ENCODE data around the gene COX5B.

Gene COX5B

GRCh38 chr2:97662895-97663625 lies 17.2 kb downstream of the COX5B start:
- ChIA-PET CTCF (interaction anchor here (1.1 to 8.8 kb wide), 6 partner anchors 9 to 72 kb away, joined by 3 to 111 read pairs (median 4); partner anchors contain the start of gene COX5B), POLR2A (interaction anchor here (0.7 to 5.3 kb wide), 3 partner anchors 10 to 16 kb away, joined by 5 to 51 read pairs (median 13); partner anchors contain the start of gene COX5B)
- Histone ChIP-seq H3K36me3 (ENCODE audit: control insufficient read depth in 4 of 4, insufficient read depth in 4 of 4, low read length in 3 of 4) (peaks cover 3 to 23% (median 17%) of the 10 kb centered on the region in 4 experiments), H3K4me3 (ENCODE audit: control insufficient read depth in 1 of 7, extremely low read depth in 1 of 7, insufficient read depth in 4 of 7, low read depth in 2 of 7, low read length in 6 of 7) (peak overlapping the region; percentile 72 to 95 (median 77)), H3K27me3 (replicated peaks in 2 of 5; ENCODE audit: control insufficient read depth in 4 of 5, insufficient read depth in 5 of 5, low read length in 4 of 5) (no peaks in the 10 kb centered on the region), H3K4me1 (ENCODE audit: control extremely low read depth in 1 of 4, control insufficient read depth in 4 of 4, insufficient read depth in 4 of 4, low read length in 3 of 4) (peaks cover 3 to 36% (median 32%) of the 10 kb centered on the region in 4 experiments), H3K9me3 (ENCODE audit: control extremely low read depth in 1 of 5, control insufficient read depth in 4 of 5, insufficient read depth in 2 of 5, low read depth in 1 of 5, low read length in 4 of 5) (no peaks in the 10 kb centered on the region), H3K27ac (ENCODE audit: insufficient read depth in 1 of 2, low read depth in 1 of 2, low read length in 2 of 2, poor library complexity in 1 of 2, severe bottlenecking in 2 of 2) (peak overlapping the region; percentile 27 to 86)
- peak; percentile 73 to 87 (median 87) for DNase-seq
- under 1% methylated on average over 24 of the region's 24 CpGs for WGBS (ENCODE audit: insufficient coverage)

- CTCF ChIA-PET = interaction anchor here (1.0 to 8.8 kb wide), 11 partner anchors 9 to 78 kb away, joined by 3 to 111 read pairs (median 4); partner anchors contain the start of gene COX5B
- Histone ChIP-seq H3K4me1 (ENCODE audit: control extremely low read depth in 1 of 4, control insufficient read depth in 4 of 4, insufficient read depth in 4 of 4, low read length in 3 of 4) (peaks cover 3 to 36% (median 32%) of the 10 kb centered on the region in 4 experiments), H3K27me3 (replicated peaks in 2 of 5; ENCODE audit: control insufficient read depth in 4 of 5, insufficient read depth in 5 of 5, low read length in 4 of 5) (no peaks in the 10 kb centered on the region), H3K27ac (ENCODE audit: insufficient read depth in 1 of 2, low read depth in 1 of 2, low read length in 2 of 2, poor library complexity in 1 of 2, severe bottlenecking in 2 of 2) (peak overlapping the region; percentile 27 to 86), H3K36me3 (ENCODE audit: control insufficient read depth in 4 of 4, insufficient read depth in 4 of 4, low read length in 3 of 4) (peaks cover 0 to 18% (median 12%) of the 10 kb centered on the region in 4 experiments), H3K4me3 (ENCODE audit: control insufficient read depth in 1 of 7, extremely low read depth in 1 of 7, insufficient read depth in 4 of 7, low read depth in 2 of 7, low read length in 6 of 7) (peak overlapping the region; percentile 72 to 95 (median 77)), H3K9me3 (ENCODE audit: control extremely low read depth in 1 of 5, control insufficient read depth in 4 of 5, insufficient read depth in 2 of 5, low read depth in 1 of 5, low read length in 4 of 5) (no peaks in the 10 kb centered on the region)
- POLR2A ChIA-PET = interaction anchor here (1.0 to 5.3 kb wide), 5 partner anchors 9 to 37 kb away, joined by 3 to 51 read pairs (median 10); partner anchors contain the start of gene COX5B
- no peak for DNase-seq
- under 1% methylated on average over 32 of the region's 46 CpGs for WGBS (ENCODE audit: insufficient coverage)
Measured at GRCh38 chr2:97663626-97663961, 17.7 kb downstream of the COX5B start.

- WGBS (ENCODE audit: insufficient coverage) = 0% methylated on average over 50 of the region's 60 CpGs
- peak; percentile 98 to 99 (median 99) for DNase-seq
- ChIA-PET POLR2A (interaction anchor here (0.7 to 5.3 kb wide), 6 partner anchors 9 to 36 kb away, joined by 3 to 51 read pairs (median 6); partner anchors contain the start of gene COX5B), CTCF (interaction anchor here (0.7 to 8.8 kb wide), 13 partner anchors 9 to 79 kb away, joined by 3 to 111 read pairs (median 4); partner anchors contain the start of gene COX5B)
- Histone ChIP-seq H3K4me1 (ENCODE audit: control extremely low read depth in 1 of 4, control insufficient read depth in 4 of 4, insufficient read depth in 4 of 4, low read length in 3 of 4) (peaks cover 3 to 36% (median 32%) of the 10 kb centered on the region in 4 experiments), H3K36me3 (ENCODE audit: control insufficient read depth in 4 of 4, insufficient read depth in 4 of 4, low read length in 3 of 4) (peaks cover 0 to 13% (median 8%) of the 10 kb centered on the region in 4 experiments), H3K9me3 (ENCODE audit: control extremely low read depth in 1 of 5, control insufficient read depth in 4 of 5, insufficient read depth in 2 of 5, low read depth in 1 of 5, low read length in 4 of 5) (no peaks in the 10 kb centered on the region), H3K27me3 (replicated peaks in 2 of 5; ENCODE audit: control insufficient read depth in 4 of 5, insufficient read depth in 5 of 5, low read length in 4 of 5) (no peaks in the 10 kb centered on the region), H3K27ac (ENCODE audit: insufficient read depth in 1 of 2, low read depth in 1 of 2, low read length in 2 of 2, poor library complexity in 1 of 2, severe bottlenecking in 2 of 2) (peak within 1 kb of the TSS; percentile 91 to 98), H3K4me3 (ENCODE audit: control insufficient read depth in 1 of 7, extremely low read depth in 1 of 7, insufficient read depth in 4 of 7, low read depth in 2 of 7, low read length in 6 of 7) (peak within 1 kb of the TSS; percentile 72 to 95 (median 77))
Measured at GRCh38 chr2:97663962-97664635, 18.2 kb downstream of the COX5B start, which contains the start of gene ACTR1B. ACTR1B (minus strand) TSS chr2:97664044; CDS start chr2:97663890, 154 bp downstream.

GRCh38 chr2:97664636-97664970 lies 18.7 kb downstream of the COX5B start:
- 4% methylated on average over 20 of the region's 21 CpGs for WGBS (ENCODE audit: insufficient coverage)
- Histone ChIP-seq H3K36me3 (ENCODE audit: control insufficient read depth in 4 of 4, insufficient read depth in 4 of 4, low read length in 3 of 4) (peaks cover 0 to 9% (median 4%) of the 10 kb centered on the region in 4 experiments), H3K4me1 (ENCODE audit: control extremely low read depth in 1 of 4, control insufficient read depth in 4 of 4, insufficient read depth in 4 of 4, low read length in 3 of 4) (peaks cover 3 to 36% (median 32%) of the 10 kb centered on the region in 4 experiments), H3K27me3 (replicated peaks in 2 of 5; ENCODE audit: control insufficient read depth in 4 of 5, insufficient read depth in 5 of 5, low read length in 4 of 5) (no peaks in the 10 kb centered on the region), H3K9me3 (ENCODE audit: control extremely low read depth in 1 of 5, control insufficient read depth in 4 of 5, insufficient read depth in 2 of 5, low read depth in 1 of 5, low read length in 4 of 5) (no peaks in the 10 kb centered on the region), H3K27ac (ENCODE audit: insufficient read depth in 1 of 2, low read depth in 1 of 2, low read length in 2 of 2, poor library complexity in 1 of 2, severe bottlenecking in 2 of 2) (peak overlapping the region; percentile 91 to 98), H3K4me3 (ENCODE audit: control insufficient read depth in 1 of 7, extremely low read depth in 1 of 7, insufficient read depth in 4 of 7, low read depth in 2 of 7, low read length in 6 of 7) (peak overlapping the region; percentile 59 to 95 (median 76))
- no peak for DNase-seq
- CTCF ChIA-PET = interaction anchor here (0.7 to 8.8 kb wide), 14 partner anchors 9 to 79 kb away, joined by 3 to 111 read pairs (median 4); partner anchors contain the start of gene COX5B
- POLR2A ChIA-PET = interaction anchor here (0.7 to 5.3 kb wide), 6 partner anchors 8 to 36 kb away, joined by 3 to 51 read pairs (median 6); partner anchors contain the start of gene COX5B

- Histone ChIP-seq H3K36me3 (ENCODE audit: control insufficient read depth in 4 of 4, insufficient read depth in 4 of 4, low read length in 3 of 4) (no peaks in the 10 kb centered on the region), H3K4me3 (ENCODE audit: control insufficient read depth in 1 of 7, extremely low read depth in 1 of 7, insufficient read depth in 4 of 7, low read depth in 2 of 7, low read length in 6 of 7) (no peak within 1 kb of the TSS), H3K27ac (ENCODE audit: insufficient read depth in 1 of 2, low read depth in 1 of 2, low read length in 2 of 2, poor library complexity in 1 of 2, severe bottlenecking in 2 of 2) (no peak within 1 kb of the TSS), H3K9me3 (ENCODE audit: control extremely low read depth in 1 of 5, control insufficient read depth in 4 of 5, insufficient read depth in 2 of 5, low read depth in 1 of 5, low read length in 4 of 5) (no peaks in the 10 kb centered on the region), H3K4me1 (ENCODE audit: control extremely low read depth in 1 of 4, control insufficient read depth in 4 of 4, insufficient read depth in 4 of 4, low read length in 3 of 4) (peaks cover 4 to 25% (median 23%) of the 10 kb centered on the region in 4 experiments), H3K27me3 (replicated peaks in 2 of 5; ENCODE audit: control insufficient read depth in 4 of 5, insufficient read depth in 5 of 5, low read length in 4 of 5) (no peaks in the 10 kb centered on the region)
- DNase-seq = no peak
- 97% methylated on average over 5 of the region's 6 CpGs for WGBS (ENCODE audit: insufficient coverage)
- POLR2A ChIA-PET = no interaction called here
- CTCF ChIA-PET = interaction anchor here (1.4 to 1.6 kb wide), 2 partner anchors 27 to 30 kb away, joined by 6 to 8 read pairs; no protein-coding TSS in a partner anchor
Measured at GRCh38 chr2:97669448-97669847, 23.6 kb downstream of the COX5B start, which contains the start of gene C2orf92. C2orf92 (plus strand) TSS chr2:97669713; CDS start chr2:97669789, 76 bp downstream.

GRCh38 chr2:97670471-97670870 lies 24.6 kb downstream of the COX5B start:
- Histone ChIP-seq H3K36me3 (ENCODE audit: control insufficient read depth in 4 of 4, insufficient read depth in 4 of 4, low read length in 3 of 4) (no peaks in the 10 kb centered on the region), H3K4me3 (ENCODE audit: control insufficient read depth in 1 of 7, extremely low read depth in 1 of 7, insufficient read depth in 4 of 7, low read depth in 2 of 7, low read length in 6 of 7) (no peak overlapping the region), H3K27ac (ENCODE audit: insufficient read depth in 1 of 2, low read depth in 1 of 2, low read length in 2 of 2, poor library complexity in 1 of 2, severe bottlenecking in 2 of 2) (no peak overlapping the region), H3K27me3 (replicated peaks in 2 of 5; ENCODE audit: control insufficient read depth in 4 of 5, insufficient read depth in 5 of 5, low read length in 4 of 5) (no peaks in the 10 kb centered on the region), H3K4me1 (ENCODE audit: control extremely low read depth in 1 of 4, control insufficient read depth in 4 of 4, insufficient read depth in 4 of 4, low read length in 3 of 4) (peaks cover 7 to 28% (median 24%) of the 10 kb centered on the region in 4 experiments), H3K9me3 (ENCODE audit: control extremely low read depth in 1 of 5, control insufficient read depth in 4 of 5, insufficient read depth in 2 of 5, low read depth in 1 of 5, low read length in 4 of 5) (no peaks in the 10 kb centered on the region)
- ChIA-PET CTCF (interaction anchor here (0.8 to 1.6 kb wide), 3 partner anchors 26 to 80 kb away, joined by 3 to 8 read pairs (median 6); no protein-coding TSS in a partner anchor), POLR2A (no interaction called here)
- 100% methylated on average over 1 of the region's 1 CpG for WGBS (ENCODE audit: insufficient coverage)
- no peak for DNase-seq
